Trophoblast cell (in vitro differentiated cells and primary cell): ENCODE measurements around the gene SMIM28.

ENCODE experiments used
- DNase-seq, 2 donors: peaks; one replicate each; pipeline ENCODE4 v3.0.0-alpha.2; 2016
- H2AFZ ChIP-seq: 2 replicates; pipeline ENCODE4 v1.6.1; 2013; ENCODE audit warnings: low read length, moderate library complexity, mild to moderate bottlenecking; ENCODE audit not compliant: insufficient read depth, poor library complexity
- H2AK5ac ChIP-seq: 2 replicates; pipeline ENCODE4 v1.6.1; 2013; ENCODE audit warnings: mild to moderate bottlenecking, low read length
- H2BK120ac ChIP-seq: 2 replicates; pipeline ENCODE4 v1.6.1; 2013; ENCODE audit warnings: low read length, mild to moderate bottlenecking, moderate library complexity; ENCODE audit not compliant: insufficient read depth, poor library complexity
- H2BK12ac ChIP-seq: 2 replicates; pipeline ENCODE4 v1.6.1; 2013; ENCODE audit warnings: mild to moderate bottlenecking, low read length, moderate library complexity
- H2BK5ac ChIP-seq: 2 replicates; pipeline ENCODE4 v1.6.1; 2013; ENCODE audit warnings: low read length, low read depth, moderate library complexity, mild to moderate bottlenecking; ENCODE audit not compliant: poor library complexity
- H3K14ac ChIP-seq: 2 replicates; pipeline ENCODE4 v1.6.1; 2013; ENCODE audit warnings: mild to moderate bottlenecking, low read length
- H3K18ac ChIP-seq: 2 replicates; pipeline ENCODE4 v1.6.1; 2013; ENCODE audit warnings: mild to moderate bottlenecking, low read length
- H3K23ac ChIP-seq: 2 replicates; pipeline ENCODE4 v1.6.1; 2013; ENCODE audit warnings: low read length
- H3K27ac ChIP-seq: 2 replicates; pipeline ENCODE4 v1.5.1; 2013; ENCODE audit warnings: low read depth, mild to moderate bottlenecking, inconsistent platforms, low read length, moderate library complexity
- H3K27me3 ChIP-seq: 2 replicates; pipeline ENCODE4 v1.6.1; 2013; ENCODE audit warnings: inconsistent platforms, mild to moderate bottlenecking, low read length, moderate library complexity; ENCODE audit not compliant: insufficient read depth
- H3K36me3 ChIP-seq, 2 experiments: 1 replicate in 1 of 2; 2 replicates in 1 of 2; pipeline ENCODE4 v1.6.1; 2013; ENCODE audit warnings: low read length in 2 of 2, mild to moderate bottlenecking in 2 of 2, moderate library complexity in 1 of 2; ENCODE audit not compliant: insufficient read depth in 2 of 2, control insufficient read depth in 1 of 2
- H3K4ac ChIP-seq: 2 replicates; pipeline ENCODE4 v1.6.1; 2013; ENCODE audit warnings: low read depth, mild to moderate bottlenecking, low read length, moderate library complexity
- H3K4me1 ChIP-seq, 2 experiments: 1 replicate in 1 of 2; 2 replicates in 1 of 2; pipeline ENCODE4 v1.6.1; 2013; ENCODE audit warnings: low read length in 2 of 2, mild to moderate bottlenecking in 2 of 2, moderate library complexity in 1 of 2; ENCODE audit not compliant: insufficient read depth in 2 of 2, control insufficient read depth in 1 of 2
- H3K4me2 ChIP-seq: 2 replicates; pipeline ENCODE4 v1.6.1; 2013; ENCODE audit warnings: inconsistent platforms, mild to moderate bottlenecking, low read length, moderate library complexity
- H3K4me3 ChIP-seq: 2 replicates; pipeline ENCODE4 v1.5.1; 2013; ENCODE audit warnings: mild to moderate bottlenecking, low read depth, low read length, inconsistent platforms
- H3K79me1 ChIP-seq: one replicate; pipeline ENCODE4 v1.6.1; 2013; ENCODE audit warnings: low read length
- H3K79me2 ChIP-seq: 2 replicates; pipeline ENCODE4 v1.6.1; 2013; ENCODE audit warnings: low read length, mild to moderate bottlenecking; ENCODE audit not compliant: control insufficient read depth, insufficient read depth, poor library complexity
- H3K9ac ChIP-seq: 2 replicates; pipeline ENCODE4 v1.6.1; 2013; ENCODE audit warnings: mild to moderate bottlenecking, low read length
- H3K9me3 ChIP-seq: 2 replicates; pipeline ENCODE4 v1.6.1; 2013; ENCODE audit warnings: low read depth, mild to moderate bottlenecking, control low read depth, inconsistent platforms, low read length; ENCODE audit not compliant: insufficient read depth
- H4K12ac ChIP-seq: 2 replicates; pipeline ENCODE4 v1.6.1; 2013; ENCODE audit warnings: low read depth, mild to moderate bottlenecking, low read length, moderate library complexity
- H4K8ac ChIP-seq: 2 replicates; pipeline ENCODE4 v1.6.1; 2013; ENCODE audit warnings: low read depth, mild to moderate bottlenecking, low read length, moderate library complexity
- H4K91ac ChIP-seq: one replicate; pipeline ENCODE4 v1.6.1; 2013; ENCODE audit warnings: low read depth, mild to moderate bottlenecking, low read length, moderate library complexity
- WGBS: extraction: QIAGEN DNeasy Blood & Tissue Kit; methylation state at CpG from one replicate; pipeline ENCODE4 v1.1.7; 2013; ENCODE audit warnings: missing lambda C conversion rate; ENCODE audit not compliant: insufficient read length, insufficient coverage; ENCODE audit errors: extremely low coverage; 5-methylcytosine and 5-hydroxymethylcytosine counted together

Gene SMIM28

GRCh38 chr6:138405816-138406413 lies 28.2 kb downstream of the SMIM28 start:
- Histone ChIP-seq H4K8ac (no peak overlapping the region), H2AK5ac (no peak overlapping the region), H3K18ac (no peak overlapping the region), H2BK12ac (no peak overlapping the region), H3K23ac (no peak overlapping the region), H2AFZ (no peak overlapping the region), H3K4me1 (peaks cover 4 to 6% of the 10 kb centered on the region in 2 experiments), H3K79me1 (peaks cover 18% of the 10 kb centered on the region), H3K4me3 (no peak overlapping the region), H4K91ac (no peak overlapping the region), H3K4ac (no peak overlapping the region), H4K12ac (no peak overlapping the region), H3K4me2 (no peak overlapping the region), H3K14ac (no peak overlapping the region), H2BK5ac (no peak overlapping the region), H3K27ac (no peak overlapping the region), H3K9me3 (peaks cover 1% of the 10 kb centered on the region), H3K79me2 (peaks cover 17% of the 10 kb centered on the region), H3K36me3 (peaks cover 10 to 31% of the 10 kb centered on the region in 2 experiments), H3K9ac (no peak overlapping the region), H2BK120ac (no peak overlapping the region), H3K27me3 (no peaks in the 10 kb centered on the region)
- no peak for DNase-seq
- WGBS, result no CpG with 5 or more reads among the region's 5 CpGs

DNA sequence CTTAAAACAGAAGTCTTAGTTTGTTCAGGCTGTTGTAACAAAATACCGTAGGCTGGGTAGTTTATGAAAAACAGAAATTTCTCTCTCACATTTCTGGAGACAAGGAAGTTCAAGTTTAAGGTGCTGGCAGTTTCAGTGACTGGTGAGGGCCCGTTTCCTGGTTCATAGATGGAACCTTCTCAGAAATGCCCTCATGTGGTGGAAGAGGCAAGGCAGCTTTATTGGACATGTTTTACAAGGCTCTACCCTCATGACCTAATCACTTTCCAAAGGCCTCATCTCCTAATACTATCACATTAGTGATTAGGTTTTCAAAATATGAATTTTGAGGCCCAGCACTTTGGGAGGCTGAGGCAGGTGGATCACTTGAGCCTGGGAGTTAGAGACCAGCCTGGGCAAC lies 28.7 kb downstream of the SMIM28 start:
- Histone ChIP-seq H3K27ac (no peak overlapping the region), H3K4ac (no peak overlapping the region), H3K4me1 (peaks cover 4 to 6% of the 10 kb centered on the region in 2 experiments), H3K9ac (no peak overlapping the region), H4K8ac (no peak overlapping the region), H2BK5ac (no peak overlapping the region), H3K14ac (no peak overlapping the region), H2BK12ac (no peak overlapping the region), H3K79me1 (peaks cover 18% of the 10 kb centered on the region), H3K79me2 (peaks cover 17% of the 10 kb centered on the region), H3K23ac (no peak overlapping the region), H2AFZ (no peak overlapping the region), H4K12ac (no peak overlapping the region), H3K9me3 (peaks cover 1% of the 10 kb centered on the region), H3K4me2 (no peak overlapping the region), H3K18ac (no peak overlapping the region), H4K91ac (no peak overlapping the region), H2AK5ac (no peak overlapping the region), H3K36me3 (peaks cover 10 to 31% of the 10 kb centered on the region in 2 experiments), H3K4me3 (no peak overlapping the region), H3K27me3 (no peaks in the 10 kb centered on the region), H2BK120ac (no peak overlapping the region)
- peak in 1 of 2 donors; percentile 36 for DNase-seq
- WGBS, result no CpG with 5 or more reads among the region's 2 CpGs

GRCh38 chr6:138410048-138410735 lies 32.5 kb downstream of the SMIM28 start:
- no peak overlapping the region for H3K18ac ChIP-seq
- no peak overlapping the region for H3K27ac ChIP-seq
- peaks cover 4% of the 10 kb centered on the region for H3K9me3 ChIP-seq
- no peaks in the 10 kb centered on the region for H3K27me3 ChIP-seq
- H4K12ac ChIP-seq, result no peak overlapping the region
- no CpG with 5 or more reads among the region's 8 CpGs for WGBS
- no peak overlapping the region for H3K23ac ChIP-seq
- H3K4ac ChIP-seq, result no peak overlapping the region
- H3K4me2 ChIP-seq, result no peak overlapping the region
- no peak overlapping the region for H2AK5ac ChIP-seq
- H3K79me1 ChIP-seq, result no peaks in the 10 kb centered on the region
- H2BK5ac ChIP-seq, result no peak overlapping the region
- H3K14ac ChIP-seq, result no peak overlapping the region
- H3K4me1 ChIP-seq, result no peaks in the 10 kb centered on the region
- peaks cover 27 to 56% of the 10 kb centered on the region in 2 experiments for H3K36me3 ChIP-seq
- H4K8ac ChIP-seq, result no peak overlapping the region
- no peak overlapping the region for H4K91ac ChIP-seq
- peak in 1 of 2 donors; percentile 74 for DNase-seq
- no peak overlapping the region for H3K4me3 ChIP-seq
- H2BK120ac ChIP-seq, result no peak overlapping the region
- H3K9ac ChIP-seq, result no peak overlapping the region
- H2BK12ac ChIP-seq, result no peak overlapping the region
- no peak overlapping the region for H2AFZ ChIP-seq
- no peaks in the 10 kb centered on the region for H3K79me2 ChIP-seq

DNA sequence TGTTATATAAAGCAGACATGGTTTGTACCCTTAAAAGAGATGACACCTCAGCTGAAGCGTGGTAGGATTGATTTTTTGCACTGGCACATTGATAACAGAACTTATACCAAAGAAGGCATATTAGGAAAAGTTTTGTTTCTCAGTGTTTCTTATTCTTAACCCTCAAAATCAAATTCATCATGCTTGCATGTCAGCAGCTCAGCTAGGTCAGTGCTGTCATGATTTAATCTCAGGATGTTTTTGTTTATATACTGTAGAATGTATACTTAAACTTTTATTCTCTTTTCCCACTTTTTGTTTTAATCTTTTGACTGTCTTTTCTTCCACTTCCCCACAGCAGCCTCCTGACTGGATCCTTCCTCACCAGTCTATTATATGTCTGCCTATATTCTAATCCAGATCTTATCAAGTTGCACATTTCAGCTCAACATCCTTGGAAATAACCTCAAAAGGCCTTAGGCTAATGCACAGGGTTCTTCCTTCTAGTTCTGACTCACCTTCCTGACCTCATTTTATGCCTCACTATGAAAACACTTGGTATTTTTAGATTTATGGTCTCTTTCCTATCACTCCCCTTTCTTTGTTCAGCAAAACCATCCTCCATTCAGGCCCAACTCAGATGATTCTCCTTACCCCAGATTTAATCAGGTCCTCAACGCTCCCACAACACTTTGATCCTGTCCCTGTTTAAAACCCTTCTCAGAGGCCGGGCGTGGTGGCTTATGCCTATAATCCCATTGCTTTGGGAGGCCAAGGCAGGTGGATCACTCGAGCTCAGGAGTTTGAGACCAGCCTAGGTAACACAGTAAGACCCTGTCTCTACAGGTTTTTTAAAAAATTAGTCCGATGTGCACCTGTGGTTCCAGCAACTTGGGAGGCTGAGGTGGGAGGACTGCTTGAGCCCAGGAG lies 33.5 kb downstream of the SMIM28 start:
- Histone ChIP-seq H2AK5ac (no peak overlapping the region), H3K18ac (no peak overlapping the region), H2BK12ac (no peak overlapping the region), H3K27ac (no peak overlapping the region), H2BK120ac (no peak overlapping the region), H3K79me2 (no peaks in the 10 kb centered on the region), H2AFZ (no peak overlapping the region), H4K8ac (no peak overlapping the region), H3K27me3 (no peaks in the 10 kb centered on the region), H4K12ac (no peak overlapping the region), H3K4me1 (no peaks in the 10 kb centered on the region), H3K4me3 (no peak overlapping the region), H3K79me1 (no peaks in the 10 kb centered on the region), H3K36me3 (peaks cover 27 to 60% of the 10 kb centered on the region in 2 experiments), H3K14ac (no peak overlapping the region), H3K9ac (no peak overlapping the region), H3K4ac (no peak overlapping the region), H4K91ac (no peak overlapping the region), H2BK5ac (no peak overlapping the region), H3K9me3 (peaks cover 4% of the 10 kb centered on the region), H3K23ac (no peak overlapping the region), H3K4me2 (no peak overlapping the region)
- WGBS, result no CpG with 5 or more reads among the region's 6 CpGs
- DNase-seq, result peak; percentile 29 to 80
